GM13977 (cell line): ENCODE results near the gene FKBP1B.
"Not testable (repeated sequence)": the region's sequence is repeated elsewhere in the genome, so short reads cannot be mapped to it uniquely, and the experiment has no call there.

Source experiments
- DNase-seq: peaks from one replicate; pipeline ENCODE4 v3.0.0; 2012; ENCODE audit warnings: low spot score
- CTCF ChIP-seq: IDR thresholded peaks from 2 replicates; pipeline ENCODE4 v1.5.1; 2012; ENCODE audit warnings: mild to moderate bottlenecking, control low read depth; ENCODE audit not compliant: insufficient read depth; ENCODE audit errors: extremely low read depth, missing control alignments
- in situ Hi-C: fragments of 300-500 bp; cut with MboI; formaldehyde crosslinking; loops from one replicate; pipeline ENCODE4 v1.12.0; 2022; ENCODE audit warnings: low sequenced_read_pairs, low pct_unique_long_range_greater_than_20kb, mixed read lengths, inconsistent platforms; ENCODE audit not compliant: unreplicated experiment

Gene FKBP1B

GRCh38 chr2:24085200-24085489, 35.6 kb downstream of the FKBP1B start:
- no peak for TF ChIP-seq CTCF
- DNase-seq = no peak
- in situ Hi-C loops = no loop called here

GRCh38 chr2:24086241-24086640, 36.7 kb downstream of the FKBP1B start:
- no peak for TF ChIP-seq CTCF
- no peak for DNase-seq
- in situ Hi-C loops = no loop called here

GRCh38 chr2:24087032-24087431, 37.5 kb downstream of the FKBP1B start:
- in situ Hi-C loops = no loop called here
- DNase-seq = no peak
- no peak for TF ChIP-seq CTCF

GRCh38 chr2:24088821-24089359, 39.3 kb downstream of the FKBP1B start:
- TF ChIP-seq CTCF = no peak
- in situ Hi-C loops = no loop called here

GRCh38 chr2:24093270-24093669, 43.7 kb downstream of the FKBP1B start:
- DNase-seq, in situ Hi-C loops: not testable (repeated sequence)

More at GRCh38 chr2:24088821-24089359, 39.3 kb downstream of the FKBP1B start:
- no peak for DNase-seq

- in situ Hi-C loops, DNase-seq: not testable (repeated sequence)
Observed at GRCh38 chr2:24095171-24095677, 45.7 kb downstream of the FKBP1B start.

- DNase-seq, in situ Hi-C loops: not testable (repeated sequence)
Observed at GRCh38 chr2:24100732-24101131, 51.2 kb downstream of the FKBP1B start.

- no peak for DNase-seq
- in situ Hi-C loops = no loop called here
- no peak for TF ChIP-seq CTCF
Observed at GRCh38 chr2:24101992-24102391, 52.5 kb downstream of the FKBP1B start.
